CD4-positive, CD25-positive, alpha-beta regulatory T cell (primary cell): Measurements from ENCODE around the gene PARD3. TPM values are rescaled to one million over a fixed set of nuclear protein-coding genes. Genes with fewer than 3 reads are reported as not detected.

Experiments
- ATAC-seq, 2 donors: fragments of 150-1000 bp; cut with Tn5 transposase; one replicate each; pipeline ENCODE4 v1.10.0; 2021; ENCODE audit warnings: low read depth in 2 of 2, moderate number of reproducible peaks in 2 of 2, moderate library complexity in 1 of 2
- DNase-seq, 3 donors: peaks; one replicate each; pipeline versions ENCODE4 v3.0.0 to v3.0.0-alpha.2; 2012 to 2022; ENCODE audit warnings: mixed read lengths in 1 of 3
- H3K27ac ChIP-seq: one replicate; pipeline ENCODE4 v1.7.0; 2013; ENCODE audit warnings: mild to moderate bottlenecking, low read length; ENCODE audit not compliant: insufficient read depth, poor library complexity, severe bottlenecking
- H3K27me3 ChIP-seq: one replicate; pipeline ENCODE4 v1.7.0; 2013; ENCODE audit warnings: low read length; ENCODE audit not compliant: control insufficient read depth, insufficient read depth
- H3K36me3 ChIP-seq: one replicate; pipeline ENCODE4 v1.7.0; 2013; ENCODE audit warnings: mild to moderate bottlenecking, low read length, moderate library complexity; ENCODE audit not compliant: control insufficient read depth, insufficient read depth
- H3K4me1 ChIP-seq: 2 replicates; pipeline ENCODE4 v1.7.0; 2013; ENCODE audit warnings: mild to moderate bottlenecking, low read length; ENCODE audit not compliant: insufficient read depth, control insufficient read depth, poor library complexity, severe bottlenecking
- H3K4me3 ChIP-seq: one replicate; pipeline ENCODE4 v1.7.0; 2013; ENCODE audit warnings: low read depth, mild to moderate bottlenecking, low read length, moderate library complexity
- H3K9me3 ChIP-seq, 2 experiments: 1 replicate in 1 of 2; 2 replicates in 1 of 2; pipeline ENCODE4 v1.7.0; 2013; ENCODE audit warnings: low read length in 2 of 2, mild to moderate bottlenecking in 1 of 2, moderate library complexity in 1 of 2; ENCODE audit not compliant: control insufficient read depth in 2 of 2
- H3K27ac Mint-ChIP-seq, 3 donors: one replicate each; pipeline ENCODE4 v1.8.0; 2020 to 2022; ENCODE audit warnings: mild to moderate bottlenecking in 3 of 3, mixed read lengths in 3 of 3, moderate library complexity in 2 of 3
- H3K27me3 Mint-ChIP-seq: one replicate; pipeline ENCODE4 v1.8.0; 2022; ENCODE audit warnings: mild to moderate bottlenecking, mixed read lengths
- H3K36me3 Mint-ChIP-seq: one replicate; pipeline ENCODE4 v1.8.0; 2020; ENCODE audit warnings: mixed read lengths
- H3K4me1 Mint-ChIP-seq, 4 donors: one replicate each; pipeline ENCODE4 v1.8.0; 2020 to 2022; ENCODE audit warnings: mixed read lengths in 4 of 4, mild to moderate bottlenecking in 1 of 4
- H3K4me3 Mint-ChIP-seq, 4 donors: one replicate each; pipeline ENCODE4 v1.8.0; 2020 to 2022; ENCODE audit warnings: mild to moderate bottlenecking in 4 of 4, mixed read lengths in 4 of 4, moderate library complexity in 3 of 4
- H3K9me3 Mint-ChIP-seq, 7 donors: one replicate each; pipeline ENCODE4 v1.8.0; 2020 to 2022; ENCODE audit warnings: mixed read lengths in 7 of 7, mild to moderate bottlenecking in 3 of 7, moderate library complexity in 2 of 7
- polyA plus RNA-seq, 4 donors: library from polyadenylated mRNA; unstranded; fragments of 300-500 nt; fragmentation: Illumina TruSeq; gene quantifications; one replicate each; pipeline ENCODE4 v1.2.3, GENCODE V29; 2021
- total RNA-seq: library from RNA; stranded (reverse); gene quantifications from one replicate; pipeline ENCODE4 v1.2.3, GENCODE V29; 2022

Gene PARD3
- total and polyA plus RNA-seq, 5 donors from 2014 or later = 0.08 to 0.79 TPM; not detected in 3

DNA sequence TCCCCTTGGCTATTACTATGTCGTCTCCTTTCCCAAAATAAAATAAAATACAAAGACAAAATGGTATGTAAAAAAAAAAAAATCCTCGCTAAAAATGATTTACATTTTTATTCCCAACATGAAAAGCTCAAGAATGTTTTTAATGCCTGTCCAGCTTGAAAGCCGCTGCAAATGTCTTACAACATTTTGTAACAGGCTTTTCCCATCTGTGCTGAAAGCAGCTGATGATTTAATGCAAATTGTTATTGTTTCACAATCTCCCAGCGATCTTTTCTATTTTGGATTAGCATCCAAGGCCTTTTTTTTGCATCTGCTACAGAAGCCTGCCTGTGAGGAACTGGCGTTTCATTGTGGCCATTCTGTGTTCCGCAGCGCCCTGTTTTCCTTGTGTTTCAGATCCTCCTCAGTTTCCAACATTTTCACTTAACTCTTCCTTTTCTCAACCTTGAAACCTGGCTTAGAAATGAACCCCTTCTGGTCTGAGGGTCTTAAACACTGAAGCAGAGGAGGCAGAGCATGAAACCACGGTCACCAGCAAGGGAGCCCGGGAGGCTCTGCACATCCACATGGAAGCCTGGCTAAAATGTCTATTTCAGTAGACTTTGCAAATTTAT is 712.1 kb downstream of the PARD3 start:
- H3K36me3 ChIP-seq = no peaks in the 10 kb centered on the region
- H3K27me3 ChIP-seq = no peaks in the 10 kb centered on the region
- H3K9me3 Mint-ChIP-seq = peaks cover 0 to 7% (median 2%) of the 10 kb centered on the region in 7 donors
- no peaks in the 10 kb centered on the region for H3K9me3 ChIP-seq
- H3K27ac Mint-ChIP-seq = no peak overlapping the region
- no peak for DNase-seq
- H3K27me3 Mint-ChIP-seq = no peaks in the 10 kb centered on the region
- H3K4me3 Mint-ChIP-seq = no peak overlapping the region
- H3K4me1 Mint-ChIP-seq = no peaks in the 10 kb centered on the region
- no peak overlapping the region for H3K4me3 ChIP-seq
- no peaks in the 10 kb centered on the region for H3K4me1 ChIP-seq
- no peaks in the 10 kb centered on the region for H3K36me3 Mint-ChIP-seq
- no peak overlapping the region for H3K27ac ChIP-seq
- ATAC-seq = no peak

DNA sequence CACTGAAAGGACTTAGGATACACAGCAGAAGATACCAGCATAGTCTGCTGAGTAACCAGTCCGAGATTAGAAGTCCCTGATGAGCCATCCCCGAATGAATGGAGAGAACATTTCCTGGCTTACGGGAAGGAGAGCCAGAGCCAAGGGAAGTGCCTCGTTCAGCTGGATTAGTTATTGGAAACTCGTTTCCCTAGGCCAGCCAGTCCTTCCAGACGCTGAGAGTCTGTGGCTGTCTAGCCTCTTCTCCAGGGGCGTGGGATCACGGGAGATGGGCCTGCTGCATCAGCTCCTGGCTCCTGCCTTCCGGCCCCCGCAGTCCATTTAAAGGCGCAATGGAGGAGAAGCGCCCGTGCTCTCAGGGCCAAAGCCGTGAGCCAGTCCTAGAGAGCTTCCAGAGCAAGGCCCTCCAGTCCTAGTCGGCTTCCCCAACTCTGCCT is 712.8 kb downstream of the PARD3 start:
- Histone ChIP-seq H3K27me3 (no peaks in the 10 kb centered on the region), H3K27ac (no peak overlapping the region), H3K4me3 (no peak overlapping the region), H3K9me3 (no peaks in the 10 kb centered on the region), H3K36me3 (no peaks in the 10 kb centered on the region), H3K4me1 (no peaks in the 10 kb centered on the region)
- Mint-ChIP-seq H3K36me3 (no peaks in the 10 kb centered on the region), H3K27me3 (no peaks in the 10 kb centered on the region), H3K27ac (no peak overlapping the region), H3K4me3 (no peak overlapping the region), H3K4me1 (no peaks in the 10 kb centered on the region), H3K9me3 (peaks cover 0 to 7% (median 2%) of the 10 kb centered on the region in 7 donors)
- DNase-seq (no peak), ATAC-seq (no peak)

DNA sequence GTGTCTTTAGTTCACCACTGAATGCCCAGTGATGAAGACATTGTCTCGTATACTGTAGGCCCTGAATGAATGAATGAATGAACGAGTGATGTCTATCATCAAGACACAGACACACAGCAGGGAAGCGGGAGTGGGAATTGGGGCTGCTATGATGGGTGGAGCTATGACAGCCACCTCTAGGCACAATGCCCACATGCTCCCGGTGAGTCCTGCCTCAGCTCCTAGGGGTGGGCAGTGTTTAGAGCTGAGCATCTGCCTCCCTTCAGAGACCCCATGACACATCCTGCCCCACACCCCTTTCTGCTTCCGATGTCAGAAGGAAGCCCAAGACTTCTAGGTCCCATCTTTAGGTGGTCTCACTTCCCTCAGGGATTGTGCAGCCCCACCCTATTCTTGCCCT is 714.1 kb downstream of the PARD3 start:
- Histone ChIP-seq H3K27me3 (no peaks in the 10 kb centered on the region), H3K9me3 (no peaks in the 10 kb centered on the region), H3K36me3 (no peaks in the 10 kb centered on the region), H3K27ac (no peak overlapping the region), H3K4me1 (no peaks in the 10 kb centered on the region), H3K4me3 (no peak overlapping the region)
- H3K4me3 Mint-ChIP-seq = no peak overlapping the region
- H3K27ac Mint-ChIP-seq = no peak overlapping the region
- ATAC-seq = no peak
- no peaks in the 10 kb centered on the region for H3K27me3 Mint-ChIP-seq
- DNase-seq = no peak
- no peaks in the 10 kb centered on the region for H3K4me1 Mint-ChIP-seq
- H3K36me3 Mint-ChIP-seq = no peaks in the 10 kb centered on the region
- H3K9me3 Mint-ChIP-seq = peaks cover 0 to 7% (median 2%) of the 10 kb centered on the region in 7 donors

DNA sequence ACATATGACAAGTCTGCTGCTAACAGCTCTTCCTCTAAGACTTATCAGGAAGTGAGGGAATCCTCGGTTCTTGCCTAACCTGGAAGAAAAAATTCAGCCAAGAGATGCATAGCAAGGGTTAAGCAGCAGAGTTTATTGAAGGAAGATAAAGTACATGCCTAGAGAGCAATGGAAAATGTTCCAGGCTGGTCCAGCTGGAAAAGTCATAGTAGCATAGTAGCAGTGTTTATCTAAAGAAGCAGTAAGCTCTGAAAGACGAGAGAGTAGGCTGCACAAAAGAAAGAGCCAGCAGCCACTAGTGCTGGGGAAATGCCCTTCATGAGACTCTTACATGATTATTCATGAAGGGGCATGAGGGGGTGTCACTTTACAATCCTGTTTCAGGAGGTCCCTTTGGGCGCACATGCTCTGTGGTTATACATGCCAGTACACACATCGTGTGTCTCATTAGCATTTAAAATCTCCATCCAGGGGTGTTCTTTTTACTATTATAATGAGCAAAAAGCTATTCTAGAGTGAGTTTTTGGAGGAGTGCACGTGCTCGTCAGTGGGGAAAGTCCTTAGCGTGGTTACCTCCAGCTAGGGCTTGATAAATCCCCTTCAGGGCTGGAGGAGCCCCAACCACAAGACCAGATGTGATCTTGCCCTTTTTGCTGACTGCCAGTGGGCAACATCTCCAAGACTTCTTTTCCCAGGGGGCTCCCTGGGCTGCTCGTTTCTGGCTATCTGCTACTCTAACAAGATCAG is 716.1 kb downstream of the PARD3 start:
- no peak overlapping the region for H3K4me3 ChIP-seq
- Mint-ChIP-seq H3K9me3 (peaks cover 0 to 16% (median 6%) of the 10 kb centered on the region in 7 donors), H3K4me3 (no peak overlapping the region), H3K4me1 (no peaks in the 10 kb centered on the region), H3K27me3 (no peaks in the 10 kb centered on the region), H3K27ac (no peak overlapping the region), H3K36me3 (no peaks in the 10 kb centered on the region)
- H3K27me3 ChIP-seq = no peaks in the 10 kb centered on the region
- H3K36me3 ChIP-seq = no peaks in the 10 kb centered on the region
- no peak for ATAC-seq
- H3K4me1 ChIP-seq = no peaks in the 10 kb centered on the region
- H3K27ac ChIP-seq = no peak overlapping the region
- no peak for DNase-seq
- H3K9me3 ChIP-seq = peaks cover 0 to 6% of the 10 kb centered on the region in 2 experiments

DNA sequence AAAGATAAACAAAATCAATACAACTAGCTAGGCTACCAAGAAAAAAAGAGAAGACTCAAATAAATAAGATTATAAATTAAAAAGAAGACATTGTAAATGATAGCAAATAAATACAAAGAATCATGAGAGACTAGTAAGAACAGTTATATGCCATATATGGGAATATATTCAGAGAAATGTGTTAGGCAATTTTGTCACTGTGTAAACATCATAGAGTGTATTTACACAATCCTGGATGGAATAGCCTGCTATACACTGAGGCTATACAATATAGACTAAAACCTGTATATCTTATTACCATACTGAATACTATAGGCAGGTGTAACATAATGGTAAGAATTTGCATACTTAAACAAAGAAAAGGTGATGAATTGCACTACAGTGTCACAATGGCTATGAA is 717.4 kb downstream of the PARD3 start:
- H3K36me3 ChIP-seq = no peaks in the 10 kb centered on the region
- Mint-ChIP-seq H3K27me3 (no peaks in the 10 kb centered on the region), H3K27ac (no peak overlapping the region), H3K4me3 (no peak overlapping the region), H3K9me3 (peaks cover under 1 to 16% (median 6%) of the 10 kb centered on the region in 7 donors), H3K4me1 (no peaks in the 10 kb centered on the region), H3K36me3 (no peaks in the 10 kb centered on the region)
- no peak for DNase-seq
- no peaks in the 10 kb centered on the region for H3K27me3 ChIP-seq
- H3K4me1 ChIP-seq = no peaks in the 10 kb centered on the region
- H3K27ac ChIP-seq = no peak overlapping the region
- peaks cover 3 to 6% of the 10 kb centered on the region in 2 experiments for H3K9me3 ChIP-seq
- H3K4me3 ChIP-seq = no peak overlapping the region
- no peak for ATAC-seq

DNA sequence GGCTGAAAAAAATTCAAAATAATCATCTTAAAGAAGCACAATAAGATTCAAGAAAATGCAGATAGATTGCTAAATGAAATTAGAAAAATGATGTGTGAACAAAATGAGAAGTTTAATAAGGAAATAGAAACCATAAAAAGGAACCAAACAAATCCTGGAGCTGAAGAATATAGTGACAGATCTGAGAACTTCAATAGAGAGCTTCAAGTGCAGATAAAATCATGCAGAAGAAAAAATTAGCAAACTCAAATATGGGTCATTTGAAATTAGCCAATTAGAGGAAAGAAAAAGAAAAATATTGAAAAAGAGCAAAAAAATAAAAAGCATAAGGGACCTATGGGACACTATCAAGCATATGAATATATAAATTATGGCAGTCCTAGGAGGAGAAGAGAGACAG is 720.1 kb downstream of the PARD3 start:
- Mint-ChIP-seq H3K4me1 (no peaks in the 10 kb centered on the region), H3K27me3 (no peaks in the 10 kb centered on the region), H3K27ac (no peak overlapping the region), H3K9me3 (peaks cover 0 to 16% (median 9%) of the 10 kb centered on the region in 7 donors), H3K4me3 (no peak overlapping the region), H3K36me3 (no peaks in the 10 kb centered on the region)
- Histone ChIP-seq H3K4me1 (no peaks in the 10 kb centered on the region), H3K27ac (no peak overlapping the region), H3K9me3 (peaks cover 3 to 6% of the 10 kb centered on the region in 2 experiments), H3K36me3 (no peaks in the 10 kb centered on the region), H3K4me3 (no peak overlapping the region), H3K27me3 (no peaks in the 10 kb centered on the region)
- ATAC-seq (no peak), DNase-seq (no peak)

DNA sequence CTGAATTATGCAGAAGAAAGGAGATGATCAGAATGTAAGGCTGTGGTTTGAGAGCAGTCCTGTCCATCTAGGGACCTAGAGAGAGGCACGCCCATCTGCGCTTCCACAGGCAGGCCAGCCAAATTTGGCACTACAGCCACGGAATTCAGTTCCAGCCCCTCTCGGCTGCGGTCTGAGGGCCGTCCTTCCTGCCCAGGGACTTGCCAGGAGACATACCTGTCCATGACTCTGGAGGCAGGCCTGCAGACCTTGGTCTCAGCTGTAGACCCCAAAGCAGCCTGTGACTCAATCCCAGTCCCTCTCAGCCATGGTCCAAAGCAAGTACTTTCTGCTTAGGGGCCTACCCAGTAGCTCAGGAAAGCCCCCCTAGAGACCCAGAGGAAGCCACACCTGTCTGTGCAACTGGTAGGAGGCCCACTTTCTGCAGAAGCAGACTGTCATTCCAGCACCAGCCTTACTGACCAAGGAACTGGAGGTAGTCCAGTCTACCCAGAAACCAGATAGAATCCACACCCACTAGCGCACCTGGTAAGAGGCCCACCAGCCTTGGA is 720.9 kb downstream of the PARD3 start:
- H3K36me3 ChIP-seq = no peaks in the 10 kb centered on the region
- DNase-seq (no peak), ATAC-seq (no peak)
- H3K9me3 Mint-ChIP-seq = peaks cover 0 to 16% (median 9%) of the 10 kb centered on the region in 7 donors
- H3K27ac Mint-ChIP-seq = no peak overlapping the region
- no peak overlapping the region for H3K4me3 Mint-ChIP-seq
- H3K36me3 Mint-ChIP-seq = no peaks in the 10 kb centered on the region
- H3K27ac ChIP-seq = no peak overlapping the region
- H3K27me3 Mint-ChIP-seq = no peaks in the 10 kb centered on the region
- H3K4me3 ChIP-seq = no peak overlapping the region
- no peaks in the 10 kb centered on the region for H3K27me3 ChIP-seq
- H3K4me1 ChIP-seq = no peaks in the 10 kb centered on the region
- peaks cover 3 to 6% of the 10 kb centered on the region in 2 experiments for H3K9me3 ChIP-seq
- no peaks in the 10 kb centered on the region for H3K4me1 Mint-ChIP-seq
